Fibroblast of lung (primary cell): ENCODE measurements around the gene CDC25B.

ENCODE experiments used
- CTCF ChIP-seq, 2 donors: IDR thresholded peaks in 1 of 2; conservative IDR thresholded peaks in 1 of 2; 1 replicate in 1 of 2; 2 replicates in 1 of 2; pipeline ENCODE4 v1.5.1; 2011 to 2012; ENCODE audit warnings: low read length in 2 of 2, control low read depth in 1 of 2, inconsistent platforms in 1 of 2, low read depth in 1 of 2, mild to moderate bottlenecking in 1 of 2
- EZH2 ChIP-seq: IDR thresholded peaks from 2 replicates; pipeline ENCODE4 v1.5.1; 2012; ENCODE audit warnings: low read length, control low read depth, mild to moderate bottlenecking; ENCODE audit errors: missing control alignments

DNA sequence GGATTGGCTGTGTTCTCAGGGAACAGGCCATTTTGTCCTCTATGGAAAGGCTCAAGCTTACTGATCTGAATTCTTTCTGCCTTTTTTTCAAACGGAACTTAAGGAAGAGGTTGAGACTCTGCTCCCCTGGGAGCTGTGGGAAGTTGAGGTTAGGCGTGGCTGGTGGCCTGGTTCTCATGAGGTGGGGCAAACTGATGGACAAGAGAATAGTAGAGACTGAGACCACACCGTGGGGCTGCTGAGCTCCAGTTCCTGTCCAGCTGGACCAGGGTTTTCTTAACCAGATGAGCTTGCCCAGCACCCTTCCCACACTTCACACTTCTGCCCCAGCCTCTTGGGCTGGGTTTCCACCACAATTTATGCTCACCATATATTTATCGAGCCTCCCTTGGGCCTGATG, 30.3 kb downstream of the CDC25B start:
- TF ChIP-seq CTCF (conservative IDR thresholded peaks at IDR 0.05 in 1 of 2, IDR thresholded peaks at IDR 0.05 in 1 of 2; ENCODE audit: low read depth in 1 of 2, low read length in 2 of 2) (no peak), EZH2 (no peak)
